Nephron progenitor cell (in vitro differentiated cells): ENCODE measurements around the gene PRELID2.
A peak's percentile ranks its signal among the peaks of the same experiment; 100 is the strongest.

ENCODE experiments used
- DNase-seq: peaks from one replicate; pipeline ENCODE4 v3.0.0; 2021
- H3K27ac Mint-ChIP-seq: 2 replicates; pipeline ENCODE4 v1.8.0; 2021; ENCODE audit warnings: mild to moderate bottlenecking, moderate library complexity, mixed read lengths
- H3K27me3 Mint-ChIP-seq: 2 replicates; pipeline ENCODE4 v1.8.0; 2021; ENCODE audit warnings: mild to moderate bottlenecking, low read depth, mixed read lengths; ENCODE audit not compliant: poor library complexity
- H3K36me3 Mint-ChIP-seq: 2 replicates; pipeline ENCODE4 v1.8.0; 2021; ENCODE audit warnings: low read depth, mixed read lengths
- H3K4me1 Mint-ChIP-seq: 2 replicates; pipeline ENCODE4 v1.8.0; 2021; ENCODE audit warnings: mixed read lengths
- H3K4me3 Mint-ChIP-seq: 2 replicates; pipeline ENCODE4 v1.8.0; 2021; ENCODE audit warnings: mild to moderate bottlenecking, moderate library complexity, mixed read lengths
- H3K9me3 Mint-ChIP-seq: 2 replicates; pipeline ENCODE4 v1.8.0; 2021; ENCODE audit warnings: mild to moderate bottlenecking, moderate library complexity, mixed read lengths
- TF ChIP-seq, protein P1 (sequence below): fragments of 200-600 bp; sonication (generic); IDR thresholded peaks from 2 replicates; pipeline ENCODE4 v1.5.0; 2021; ENCODE audit warnings: antibody characterized with exemption

Gene PRELID2

DNA sequence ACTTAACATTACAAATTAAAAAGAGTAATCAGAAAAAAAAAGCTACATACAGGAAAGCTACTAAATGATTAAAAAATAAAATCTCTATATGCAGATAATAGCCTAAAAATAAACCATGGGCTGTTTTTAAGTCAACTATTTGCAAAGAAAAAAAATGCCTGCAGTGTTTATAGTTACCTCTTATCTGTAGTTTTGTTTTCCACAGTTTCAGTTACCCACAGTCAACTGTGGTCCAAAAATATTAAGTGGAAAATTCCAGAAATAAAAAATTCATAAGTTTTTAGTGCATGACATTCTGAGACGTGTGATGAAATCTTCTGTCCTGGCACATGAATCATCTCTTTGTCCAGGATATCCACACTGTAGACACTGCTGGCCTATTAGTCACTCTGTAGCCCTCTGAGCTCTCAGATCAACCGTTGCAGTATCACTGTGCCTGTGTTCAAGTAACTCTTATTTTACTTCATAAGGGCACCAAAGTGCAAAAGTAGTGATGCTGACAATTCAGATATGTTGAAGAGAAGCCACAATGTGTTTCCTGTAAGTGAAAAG lies 59.2 kb downstream of the PRELID2 start:
- H3K27ac Mint-ChIP-seq = peak overlapping the region; percentile 43
- no peaks in the 10 kb centered on the region for H3K27me3 Mint-ChIP-seq
- H3K4me3 Mint-ChIP-seq = no peak overlapping the region
- H3K9me3 Mint-ChIP-seq = peaks cover 13% of the 10 kb centered on the region
- TF ChIP-seq, protein P1, sequence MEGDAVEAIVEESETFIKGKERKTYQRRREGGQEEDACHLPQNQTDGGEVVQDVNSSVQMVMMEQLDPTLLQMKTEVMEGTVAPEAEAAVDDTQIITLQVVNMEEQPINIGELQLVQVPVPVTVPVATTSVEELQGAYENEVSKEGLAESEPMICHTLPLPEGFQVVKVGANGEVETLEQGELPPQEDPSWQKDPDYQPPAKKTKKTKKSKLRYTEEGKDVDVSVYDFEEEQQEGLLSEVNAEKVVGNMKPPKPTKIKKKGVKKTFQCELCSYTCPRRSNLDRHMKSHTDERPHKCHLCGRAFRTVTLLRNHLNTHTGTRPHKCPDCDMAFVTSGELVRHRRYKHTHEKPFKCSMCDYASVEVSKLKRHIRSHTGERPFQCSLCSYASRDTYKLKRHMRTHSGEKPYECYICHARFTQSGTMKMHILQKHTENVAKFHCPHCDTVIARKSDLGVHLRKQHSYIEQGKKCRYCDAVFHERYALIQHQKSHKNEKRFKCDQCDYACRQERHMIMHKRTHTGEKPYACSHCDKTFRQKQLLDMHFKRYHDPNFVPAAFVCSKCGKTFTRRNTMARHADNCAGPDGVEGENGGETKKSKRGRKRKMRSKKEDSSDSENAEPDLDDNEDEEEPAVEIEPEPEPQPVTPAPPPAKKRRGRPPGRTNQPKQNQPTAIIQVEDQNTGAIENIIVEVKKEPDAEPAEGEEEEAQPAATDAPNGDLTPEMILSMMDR = no peak
- peaks cover 46% of the 10 kb centered on the region for H3K36me3 Mint-ChIP-seq
- peaks cover 4% of the 10 kb centered on the region for H3K4me1 Mint-ChIP-seq
- DNase-seq = no peak

DNA sequence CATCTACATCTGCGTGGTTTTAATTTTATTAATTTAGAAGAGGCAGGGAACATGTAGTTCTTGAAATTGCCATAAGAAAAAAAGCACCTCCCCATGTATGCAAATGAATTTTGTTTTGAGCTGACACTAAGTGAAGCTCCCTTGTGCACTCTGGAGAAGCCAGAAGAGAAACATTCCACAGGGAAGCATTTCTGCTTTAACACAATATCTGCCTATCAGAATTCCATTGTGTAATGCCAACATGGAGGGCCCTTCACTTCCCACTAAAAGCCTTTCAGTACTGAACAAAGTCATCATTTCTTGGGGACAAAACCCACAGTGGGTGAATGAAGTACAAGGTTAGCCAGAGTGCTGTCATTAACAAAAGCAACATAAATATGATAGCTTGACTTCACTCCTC lies 59.7 kb downstream of the PRELID2 start:
- Mint-ChIP-seq H3K27ac (peak overlapping the region; percentile 26), H3K4me1 (no peaks in the 10 kb centered on the region), H3K36me3 (peaks cover 47% of the 10 kb centered on the region), H3K4me3 (no peak overlapping the region), H3K9me3 (peaks cover 13% of the 10 kb centered on the region), H3K27me3 (no peaks in the 10 kb centered on the region)
- TF ChIP-seq, protein P1 = no peak
- DNase-seq = no peak

DNA sequence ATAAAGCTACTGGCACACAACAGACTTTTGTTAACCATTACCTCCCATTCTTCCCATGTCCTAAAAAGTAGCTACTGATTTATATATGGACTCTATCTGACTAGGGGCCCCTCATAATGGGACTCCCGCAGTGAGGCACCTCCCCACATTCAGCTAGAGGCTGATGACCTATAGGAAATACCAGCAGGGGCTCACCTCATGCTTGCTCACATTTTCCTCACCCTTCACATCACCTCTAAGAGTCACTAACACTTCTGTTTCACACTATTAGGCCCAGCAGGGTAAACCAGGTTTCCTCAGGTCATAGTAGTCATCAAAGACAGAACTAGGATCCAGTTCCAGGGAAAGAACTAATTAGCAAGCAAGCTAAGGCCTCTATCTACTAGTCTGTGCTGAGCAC lies 60.7 kb downstream of the PRELID2 start:
- peaks cover 1% of the 10 kb centered on the region for H3K4me1 Mint-ChIP-seq
- peaks cover 13% of the 10 kb centered on the region for H3K9me3 Mint-ChIP-seq
- no peaks in the 10 kb centered on the region for H3K27me3 Mint-ChIP-seq
- DNase-seq = no peak
- H3K27ac Mint-ChIP-seq = peak overlapping the region; percentile 58
- peaks cover 49% of the 10 kb centered on the region for H3K36me3 Mint-ChIP-seq
- H3K4me3 Mint-ChIP-seq = no peak overlapping the region
- TF ChIP-seq, protein P1 = no peak

DNA sequence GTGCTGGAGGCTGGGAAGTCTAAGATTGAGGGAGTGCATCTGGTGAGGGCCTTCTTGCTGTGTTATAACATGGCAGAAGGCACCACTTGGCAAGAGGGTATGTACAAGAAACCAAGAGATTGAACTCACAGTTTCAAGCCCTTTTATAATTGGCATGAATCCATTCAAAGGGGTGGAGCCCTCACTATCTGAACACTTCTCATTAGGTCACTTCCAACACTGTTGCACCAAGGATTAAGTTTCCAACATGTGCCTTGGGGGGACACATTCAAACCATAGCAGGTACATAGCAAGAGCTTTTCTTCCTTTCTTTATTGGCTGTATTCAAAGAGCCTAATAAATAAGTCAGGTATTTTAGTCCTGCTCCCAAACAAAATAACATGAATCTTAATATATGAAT lies 62.7 kb downstream of the PRELID2 start:
- Mint-ChIP-seq H3K27me3 (no peaks in the 10 kb centered on the region), H3K27ac (no peak overlapping the region), H3K36me3 (peaks cover 61% of the 10 kb centered on the region), H3K4me3 (no peak overlapping the region), H3K4me1 (peaks cover 11% of the 10 kb centered on the region), H3K9me3 (peaks cover 16% of the 10 kb centered on the region)
- DNase-seq = no peak
- TF ChIP-seq, protein P1 = no peak

DNA sequence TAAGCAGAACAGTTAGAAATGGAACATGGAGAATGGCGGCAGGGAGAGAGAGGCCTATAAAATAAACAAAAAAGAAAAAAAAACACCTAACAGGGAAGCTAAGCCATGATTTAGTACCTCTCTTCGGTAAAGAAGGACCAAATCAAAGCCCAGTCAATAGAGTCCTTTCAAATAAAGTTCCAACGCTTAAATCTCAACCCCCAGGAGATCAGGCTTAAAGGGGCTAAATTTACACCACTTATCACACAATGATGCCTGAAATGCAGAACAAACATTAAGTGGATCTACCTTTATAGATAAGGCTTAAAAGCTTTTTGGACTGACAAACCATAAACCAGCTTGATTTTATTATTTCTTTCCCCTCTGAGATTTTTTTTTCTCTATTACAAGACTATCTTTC lies 66.3 kb downstream of the PRELID2 start:
- Mint-ChIP-seq H3K9me3 (peaks cover 29% of the 10 kb centered on the region), H3K36me3 (peaks cover 58% of the 10 kb centered on the region), H3K27ac (peak overlapping the region; percentile 16), H3K27me3 (no peaks in the 10 kb centered on the region), H3K4me3 (no peak overlapping the region), H3K4me1 (peaks cover 11% of the 10 kb centered on the region)
- TF ChIP-seq, protein P1 = no peak
- no peak for DNase-seq

DNA sequence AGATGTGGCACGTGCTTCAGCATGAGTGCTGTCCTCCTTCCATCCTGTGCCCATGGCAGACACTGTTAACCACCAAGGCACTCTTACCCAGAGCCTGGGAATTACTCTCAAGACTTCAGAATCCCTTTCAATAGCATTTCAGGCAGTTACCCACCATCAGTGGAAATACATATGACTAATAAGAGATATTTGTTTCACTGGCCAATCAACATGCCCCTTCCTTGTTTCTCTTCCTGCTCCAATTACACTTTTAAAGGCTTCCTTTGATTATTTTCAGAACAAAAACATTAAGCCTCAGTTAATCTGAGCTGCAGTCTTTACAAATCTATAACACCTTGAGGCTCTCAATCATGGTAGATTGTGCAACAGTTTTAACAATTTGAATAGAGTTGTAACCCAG lies 70.8 kb downstream of the PRELID2 start:
- Mint-ChIP-seq H3K27me3 (no peaks in the 10 kb centered on the region), H3K4me1 (peaks cover 8% of the 10 kb centered on the region), H3K27ac (no peak overlapping the region), H3K9me3 (peaks cover 21% of the 10 kb centered on the region), H3K36me3 (peaks cover 38% of the 10 kb centered on the region), H3K4me3 (no peak overlapping the region)
- TF ChIP-seq, protein P1 = no peak
- DNase-seq = no peak
